HFFc6 (cell line): ENCODE data around the gene JADE2. TPM values are rescaled to one million over a fixed set of nuclear protein-coding genes. Genes with fewer than 3 reads are reported as not detected.

ENCODE experiments used
- DNase-seq: peaks from one replicate; pipeline ENCODE4 v3.0.0-alpha.2; 2018
- H3K27ac Mint-ChIP-seq: 2 replicates; pipeline ENCODE4 v1.8.0; 2020; ENCODE audit warnings: mild to moderate bottlenecking, mixed read lengths
- H3K27me3 Mint-ChIP-seq: 2 replicates; pipeline ENCODE4 v1.8.0; 2021; ENCODE audit warnings: mild to moderate bottlenecking, moderate library complexity, mixed read lengths; ENCODE audit not compliant: insufficient read depth
- H3K36me3 Mint-ChIP-seq: 2 replicates; pipeline ENCODE4 v1.8.0; 2021; ENCODE audit warnings: low read depth, mixed read lengths
- H3K4me1 Mint-ChIP-seq: 2 replicates; pipeline ENCODE4 v1.8.0; 2020; ENCODE audit warnings: low read depth, mixed read lengths
- H3K4me3 Mint-ChIP-seq: 2 replicates; pipeline ENCODE4 v1.8.0; 2020; ENCODE audit warnings: mild to moderate bottlenecking, moderate library complexity, mixed read lengths
- H3K9me3 Mint-ChIP-seq: 2 replicates; pipeline ENCODE4 v1.8.0; 2020; ENCODE audit warnings: mild to moderate bottlenecking, mixed read lengths
- CTCF ChIP-seq: fragments of 200-600 bp; sonication (generic); IDR thresholded peaks from 2 replicates; pipeline ENCODE4 v1.5.0; 2021; ENCODE audit warnings: antibody characterized with exemption, mild to moderate bottlenecking
- total RNA-seq, 6 experiments: library from RNA; stranded (reverse); fragmentation: NEBNext Ultra II Directional; extraction: Animal tissue kit (Norgen Biotek cat#: 25700); gene quantifications; 2 replicates in 1 of 6; 3 replicates in 5 of 6; pipeline ENCODE4 v1.2.3, GENCODE V29; 2021

JADE2 gene
- total RNA-seq, 6 experiments from 2014 or later, result 32.8 to 41.0 (median 39.6) TPM

GRCh38 chr5:134568761-134569695 lies 43.6 kb downstream of the JADE2 start:
- Mint-ChIP-seq H3K27ac (peak overlapping the region; percentile 83), H3K4me3 (peak overlapping the region; percentile 41; the same call in 1 of the 2 replicates), H3K36me3 (peaks cover 29% of the 10 kb centered on the region), H3K4me1 (peaks cover 34% of the 10 kb centered on the region), H3K27me3 (peaks cover 2% of the 10 kb centered on the region; the same call in 1 of the 2 replicates), H3K9me3 (no peaks in the 10 kb centered on the region)
- DNase-seq, result no peak
- no peak for TF ChIP-seq CTCF

- Mint-ChIP-seq H3K27me3 (peaks cover 2% of the 10 kb centered on the region; the same call in 1 of the 2 replicates), H3K4me3 (no peak overlapping the region), H3K4me1 (peaks cover 34% of the 10 kb centered on the region), H3K9me3 (no peaks in the 10 kb centered on the region), H3K27ac (peak overlapping the region; percentile 66; the same call in 1 of the 2 replicates), H3K36me3 (peaks cover 37% of the 10 kb centered on the region)
- TF ChIP-seq CTCF, result no peak
- DNase-seq, result no peak
Observed at GRCh38 chr5:134569758-134570364, 44.4 kb downstream of the JADE2 start.

- TF ChIP-seq CTCF, result no peak
- DNase-seq, result no peak
- Mint-ChIP-seq H3K27ac (peak overlapping the region; percentile 66; the same call in 1 of the 2 replicates), H3K36me3 (peaks cover 37% of the 10 kb centered on the region), H3K27me3 (peaks cover 2% of the 10 kb centered on the region; the same call in 1 of the 2 replicates), H3K4me3 (no peak overlapping the region), H3K4me1 (peaks cover 34% of the 10 kb centered on the region), H3K9me3 (no peaks in the 10 kb centered on the region)
Observed at GRCh38 chr5:134570365-134570758, 44.9 kb downstream of the JADE2 start.

- H3K4me1 Mint-ChIP-seq, result peaks cover 34% of the 10 kb centered on the region
- no peak overlapping the region for H3K4me3 Mint-ChIP-seq
- TF ChIP-seq CTCF, result no peak
- no peaks in the 10 kb centered on the region for H3K9me3 Mint-ChIP-seq
- H3K27me3 Mint-ChIP-seq, result peaks cover 2% of the 10 kb centered on the region; the same call in 1 of the 2 replicates
- DNase-seq, result no peak
- H3K36me3 Mint-ChIP-seq, result peaks cover 37% of the 10 kb centered on the region
- H3K27ac Mint-ChIP-seq, result no peak overlapping the region
Observed at GRCh38 chr5:134570886-134571285, 45.4 kb downstream of the JADE2 start.

- no peak for DNase-seq
- peaks cover 2% of the 10 kb centered on the region; the same call in 1 of the 2 replicates for H3K27me3 Mint-ChIP-seq
- H3K4me3 Mint-ChIP-seq, result no peak overlapping the region
- peaks cover 40% of the 10 kb centered on the region for H3K36me3 Mint-ChIP-seq
- H3K27ac Mint-ChIP-seq, result no peak overlapping the region
- H3K4me1 Mint-ChIP-seq, result peaks cover 37% of the 10 kb centered on the region
- TF ChIP-seq CTCF, result no peak
- no peaks in the 10 kb centered on the region for H3K9me3 Mint-ChIP-seq
Observed at GRCh38 chr5:134571693-134572405, 46.4 kb downstream of the JADE2 start.
